ENCODE data around the gene NR4A1. TPM values are rescaled to one million over a fixed set of nuclear protein-coding genes. Genes with fewer than 3 reads are reported as not detected.

Gene NR4A1
- total and polyA plus RNA-seq, 2 of the 13 experiments (the other 11 are each of a cell fraction or from before 2014, with no cell fraction given): 5.7 to 15.2 TPM

DNA sequence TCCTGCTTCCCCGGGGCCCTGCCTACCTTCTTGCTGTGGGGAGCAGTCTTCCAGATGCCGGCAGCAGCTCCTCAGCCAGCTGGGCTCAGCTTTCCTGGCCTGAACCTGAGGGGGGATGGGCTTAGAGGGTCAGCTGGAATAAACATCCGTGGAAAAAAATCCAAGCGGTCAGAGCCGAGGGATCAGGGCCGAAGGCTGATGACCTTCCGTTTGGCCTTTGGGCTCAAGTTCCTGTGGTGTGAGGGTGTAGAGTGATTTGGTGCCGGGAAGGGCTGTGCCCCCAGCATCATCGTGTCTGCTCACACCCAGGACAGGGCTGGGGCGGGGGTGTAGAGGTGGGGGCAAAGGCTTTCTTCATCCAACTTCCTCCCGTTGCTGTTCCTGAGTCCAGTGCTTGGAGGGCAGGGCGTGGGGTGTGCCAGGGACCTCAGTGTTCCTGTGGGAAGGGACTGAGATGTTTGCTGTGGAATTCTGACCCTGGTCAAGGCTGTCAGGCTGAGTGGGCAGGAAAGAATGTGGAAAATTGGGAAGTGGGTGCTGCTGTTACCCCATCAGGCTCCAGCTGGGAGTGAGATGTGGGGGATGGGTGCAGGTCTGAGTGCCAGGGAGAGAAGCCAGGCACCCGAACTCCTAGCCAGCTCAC is 30.9 kb downstream of the NR4A1 start (continued):
- TF ChIP-seq GATA4 (IDR thresholded peaks at IDR 0.05; ENCODE audit: borderline replicate concordance, low read depth) (no peak), TRIM24 (CRISPR knock-in tag; IDR thresholded peaks at IDR 0.05) (0 out of 2 replicates have a peak, but pooled peaks have one; percentile 51), AFF4 (CRISPR knock-in tag; IDR thresholded peaks at IDR 0.05) (no peak), NAIF1 (CRISPR knock-in tag; IDR thresholded peaks at IDR 0.05; ENCODE audit: borderline replicate concordance) (no peak), PATZ1 (CRISPR knock-in tag; IDR thresholded peaks at IDR 0.05) (peak; percentile 85), ZNF572 (CRISPR knock-in tag; IDR thresholded peaks at IDR 0.05) (0 out of 2 replicates have a peak, but pooled peaks have one; percentile 69), SIN3B (IDR thresholded peaks at IDR 0.05; ENCODE audit: low read length) (no peak)
- TF ChIP-seq, protein P1, sequence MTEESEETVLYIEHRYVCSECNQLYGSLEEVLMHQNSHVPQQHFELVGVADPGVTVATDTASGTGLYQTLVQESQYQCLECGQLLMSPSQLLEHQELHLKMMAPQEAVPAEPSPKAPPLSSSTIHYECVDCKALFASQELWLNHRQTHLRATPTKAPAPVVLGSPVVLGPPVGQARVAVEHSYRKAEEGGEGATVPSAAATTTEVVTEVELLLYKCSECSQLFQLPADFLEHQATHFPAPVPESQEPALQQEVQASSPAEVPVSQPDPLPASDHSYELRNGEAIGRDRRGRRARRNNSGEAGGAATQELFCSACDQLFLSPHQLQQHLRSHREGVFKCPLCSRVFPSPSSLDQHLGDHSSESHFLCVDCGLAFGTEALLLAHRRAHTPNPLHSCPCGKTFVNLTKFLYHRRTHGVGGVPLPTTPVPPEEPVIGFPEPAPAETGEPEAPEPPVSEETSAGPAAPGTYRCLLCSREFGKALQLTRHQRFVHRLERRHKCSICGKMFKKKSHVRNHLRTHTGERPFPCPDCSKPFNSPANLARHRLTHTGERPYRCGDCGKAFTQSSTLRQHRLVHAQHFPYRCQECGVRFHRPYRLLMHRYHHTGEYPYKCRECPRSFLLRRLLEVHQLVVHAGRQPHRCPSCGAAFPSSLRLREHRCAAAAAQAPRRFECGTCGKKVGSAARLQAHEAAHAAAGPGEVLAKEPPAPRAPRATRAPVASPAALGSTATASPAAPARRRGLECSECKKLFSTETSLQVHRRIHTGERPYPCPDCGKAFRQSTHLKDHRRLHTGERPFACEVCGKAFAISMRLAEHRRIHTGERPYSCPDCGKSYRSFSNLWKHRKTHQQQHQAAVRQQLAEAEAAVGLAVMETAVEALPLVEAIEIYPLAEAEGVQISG (CRISPR knock-in tag; IDR thresholded peaks at IDR 0.05): peak; percentile 63; the same call in 1 of the 2 replicates

Data from HepG2 (cell line).